ENCODE results near the gene CD70. TPM values are rescaled to one million over a fixed set of nuclear protein-coding genes. Genes with fewer than 3 reads are reported as not detected.

Gene CD70
- total and polyA plus RNA-seq, 2 of the 8 experiments (the other 6 are each of a cell fraction or from before 2014, with no cell fraction given): 1.3 to 12.0 TPM

DNA sequence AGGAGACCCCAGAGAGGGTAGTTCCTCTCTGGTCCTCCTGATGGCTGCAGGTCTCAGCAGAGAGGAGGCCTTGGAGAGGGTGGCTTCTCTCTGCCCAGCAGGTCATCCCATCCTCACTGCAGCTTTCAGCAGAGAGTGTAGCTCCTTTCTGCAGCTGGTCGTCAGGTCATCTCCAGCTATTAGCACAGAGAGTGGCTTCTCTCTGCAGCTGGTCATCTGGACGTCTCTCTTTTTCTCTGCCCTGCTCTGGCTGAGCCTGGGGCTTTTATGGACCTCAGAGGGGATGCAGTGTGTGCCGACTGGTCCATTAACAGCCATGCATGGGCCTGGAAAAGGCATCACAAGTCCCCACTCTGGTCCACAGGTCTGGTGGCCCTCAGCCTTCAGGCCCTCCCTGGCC is 39.9 kb downstream of the CD70 start:
- H2BK12ac ChIP-seq (ENCODE audit: low read depth, low read length): peak overlapping the region; percentile 75; the same call in 1 of the 2 replicates
- peaks cover 3% of the 10 kb centered on the region; the same call in 1 of the 2 replicates for H3K23me2 ChIP-seq (ENCODE audit: low read depth, low read length)
- ChIA-PET CTCF (ENCODE audit: partially characterized antibody) (interaction anchor here (0.6 to 2.8 kb wide), 16 partner anchors 10 to 217 kb away, joined by 3 to 11 read pairs (median 4); partner anchors contain the start of gene DENND1C), POLR2A (ENCODE audit: partially characterized antibody) (interaction anchor here (1.0 to 2.9 kb wide), 5 partner anchors 10 to 40 kb away, joined by 3 to 10 read pairs (median 5); partner anchors contain the start of genes CD70 and TNFSF9)
- H3K23ac ChIP-seq (ENCODE audit: insufficient read length): no peak overlapping the region
- H3K27me3 ChIP-seq (replicated peaks in 1 of 4; ENCODE audit: control insufficient read depth in 3 of 4, extremely low read depth in 1 of 4, insufficient read depth in 3 of 4, low read length in 3 of 4): no peaks in the 10 kb centered on the region
- peak overlapping the region; percentile 72; the same call in 1 of the 2 replicates for H2BK15ac ChIP-seq (ENCODE audit: low read length)
- no peaks in the 10 kb centered on the region for H3K79me2 ChIP-seq (ENCODE audit: control insufficient read depth in 1 of 2, insufficient read depth in 2 of 2, low read length in 2 of 2)
- peak overlapping the region; percentile 60 for H3K18ac ChIP-seq (ENCODE audit: extremely low read depth, low read length)
- H2AFZ ChIP-seq (ENCODE audit: low read length): 0 out of 2 replicates have a peak overlapping the region, but pooled peaks have one; percentile 91
- no peak overlapping the region for H3K4ac ChIP-seq (replicated peaks; ENCODE audit: insufficient read length, low read depth, low read length)
- no peak overlapping the region for H2BK5ac ChIP-seq (ENCODE audit: low read depth, low read length)
- no peaks in the 10 kb centered on the region for H3K79me1 ChIP-seq (ENCODE audit: low read depth, low read length)
- H4K5ac ChIP-seq (ENCODE audit: insufficient read length, low read depth, low read length): peak overlapping the region; percentile 21
- no peaks in the 10 kb centered on the region for H4K20me1 ChIP-seq (replicated peaks in 1 of 2; ENCODE audit: control insufficient read depth in 1 of 2, insufficient read depth in 2 of 2, low read length in 2 of 2)
- H3K9ac ChIP-seq (replicated peaks in 1 of 4; ENCODE audit: extremely low read depth in 1 of 4, low read depth in 3 of 4, low read length in 3 of 4): no peak overlapping the region
- DNase-seq (ENCODE audit: low read depth in 1 of 2, low spot score in 2 of 2): no peak
- FAIRE-seq: no peak
- peak overlapping the region; percentile 64 for H2BK120ac ChIP-seq (replicated peaks; ENCODE audit: low read depth, low read length)
- H3K14ac ChIP-seq (ENCODE audit: insufficient read length): no peak overlapping the region
- peaks cover 4% of the 10 kb centered on the region in 2 experiments; a peak in 2 of 4 replicates for H3K9me3 ChIP-seq (ENCODE audit: insufficient read depth in 2 of 2, low read depth in 1 of 2, low read length in 1 of 2)
- H3K27ac ChIP-seq (ENCODE audit: low read depth, low read length): no peak overlapping the region
- H2BK20ac ChIP-seq (ENCODE audit: low read length): peak overlapping the region; percentile 61; the same call in 1 of the 2 replicates
- H3K56ac ChIP-seq (replicated peaks; ENCODE audit: insufficient read length, low read depth, low read length): no peak overlapping the region
- peak overlapping the region; percentile 83 for H4K8ac ChIP-seq (ENCODE audit: extremely low read depth, insufficient read depth, low read length)
- H2AK5ac ChIP-seq (ENCODE audit: low read depth, low read length): no peak overlapping the region
- no peaks in the 10 kb centered on the region for H3K36me3 ChIP-seq (ENCODE audit: control insufficient read depth in 2 of 4, insufficient read depth in 4 of 4, low read length in 3 of 4)
- H3K4me3 ChIP-seq (ENCODE audit: extremely low read depth in 1 of 4, insufficient read depth in 2 of 4, low read depth in 3 of 4, low read length in 4 of 4): no peak overlapping the region
- peaks cover 0 to 5% (median 3%) of the 10 kb centered on the region in 4 experiments; a peak in 4 of 7 replicates for H3K4me1 ChIP-seq (replicated peaks in 1 of 4; ENCODE audit: control insufficient read depth in 3 of 4, insufficient read depth in 4 of 4, low read length in 3 of 4)
- H3K4me2 ChIP-seq (ENCODE audit: insufficient read depth in 1 of 2, low read depth in 2 of 2, low read length in 2 of 2): no peak overlapping the region
- peak overlapping the region; percentile 65 for H4K91ac ChIP-seq (replicated peaks; ENCODE audit: insufficient read length, low read length)
- 70% methylated on average over 3 of the region's 3 CpGs; no CpG with 5 or more reads in 1 of the 2 experiments for WGBS, 2 experiments (ENCODE audit: extremely low coverage in 1 of 2, insufficient coverage in 1 of 2, insufficient read length in 1 of 2, insufficient replicate concordance in 2 of 2, low coverage in 1 of 2, low lambda C conversion rate in 2 of 2, missing lambda C conversion rate in 1 of 2)
- TF ChIP-seq PHF8 (conservative IDR thresholded peaks at IDR 0.05; ENCODE audit: low read depth, low read length) (no peak), HDAC2 (IDR thresholded peaks at IDR 0.05; ENCODE audit: borderline replicate concordance in 1 of 2, low read depth in 2 of 2, low read length in 2 of 2) (no peak), TBP (IDR thresholded peaks at IDR 0.05; ENCODE audit: low read depth, low read length) (no peak), KDM4A (IDR thresholded peaks at IDR 0.05; ENCODE audit: low read depth, low read length, severe bottlenecking) (no peak), CTBP2 (IDR thresholded peaks at IDR 0.05; ENCODE audit: borderline replicate concordance, insufficient read depth, insufficient read length, low read length) (no peak), CHD1 (IDR thresholded peaks at IDR 0.05; ENCODE audit: low read depth, low read length) (no peak), RNF2 (IDR thresholded peaks at IDR 0.05; ENCODE audit: borderline replicate concordance, low read depth, low read length, missing control alignments, poor library complexity, severe bottlenecking) (no peak), SIX5 (IDR thresholded peaks at IDR 0.05; ENCODE audit: low read depth, low read length) (no peak), EZH2 (IDR thresholded peaks at IDR 0.05; ENCODE audit: low read depth, low read length, severe bottlenecking) (no peak), KDM5A (IDR thresholded peaks at IDR 0.05; ENCODE audit: low read length) (no peak), RFX5 (IDR thresholded peaks at IDR 0.05; ENCODE audit: borderline replicate concordance, low read depth, low read length) (no peak)
- TF ChIP-seq, protein P1, sequence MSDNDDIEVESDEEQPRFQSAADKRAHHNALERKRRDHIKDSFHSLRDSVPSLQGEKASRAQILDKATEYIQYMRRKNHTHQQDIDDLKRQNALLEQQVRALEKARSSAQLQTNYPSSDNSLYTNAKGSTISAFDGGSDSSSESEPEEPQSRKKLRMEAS (IDR thresholded peaks at IDR 0.05): no peak
